ENCODE measurements around the gene CDK18.

The CDK18 gene

GRCh38 chr1:205521686-205522085 lies 17.2 kb downstream of the CDK18 start:
- TF ChIP-seq, protein P1, sequence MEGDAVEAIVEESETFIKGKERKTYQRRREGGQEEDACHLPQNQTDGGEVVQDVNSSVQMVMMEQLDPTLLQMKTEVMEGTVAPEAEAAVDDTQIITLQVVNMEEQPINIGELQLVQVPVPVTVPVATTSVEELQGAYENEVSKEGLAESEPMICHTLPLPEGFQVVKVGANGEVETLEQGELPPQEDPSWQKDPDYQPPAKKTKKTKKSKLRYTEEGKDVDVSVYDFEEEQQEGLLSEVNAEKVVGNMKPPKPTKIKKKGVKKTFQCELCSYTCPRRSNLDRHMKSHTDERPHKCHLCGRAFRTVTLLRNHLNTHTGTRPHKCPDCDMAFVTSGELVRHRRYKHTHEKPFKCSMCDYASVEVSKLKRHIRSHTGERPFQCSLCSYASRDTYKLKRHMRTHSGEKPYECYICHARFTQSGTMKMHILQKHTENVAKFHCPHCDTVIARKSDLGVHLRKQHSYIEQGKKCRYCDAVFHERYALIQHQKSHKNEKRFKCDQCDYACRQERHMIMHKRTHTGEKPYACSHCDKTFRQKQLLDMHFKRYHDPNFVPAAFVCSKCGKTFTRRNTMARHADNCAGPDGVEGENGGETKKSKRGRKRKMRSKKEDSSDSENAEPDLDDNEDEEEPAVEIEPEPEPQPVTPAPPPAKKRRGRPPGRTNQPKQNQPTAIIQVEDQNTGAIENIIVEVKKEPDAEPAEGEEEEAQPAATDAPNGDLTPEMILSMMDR (conservative IDR thresholded peaks at IDR 0.05): no peak

GRCh38 chr1:205522692-205523091 lies 18.2 kb downstream of the CDK18 start:
- no peak overlapping the region for H3K27ac ChIP-seq
- TF ChIP-seq, protein P1 (conservative IDR thresholded peaks at IDR 0.05): no peak

More at GRCh38 chr1:205521686-205522085, 17.2 kb downstream of the CDK18 start:
- H3K27ac ChIP-seq: no peak overlapping the region

GRCh38 chr1:205523261-205523890 lies 18.9 kb downstream of the CDK18 start:
- H3K27ac ChIP-seq: no peak overlapping the region
- TF ChIP-seq, protein P1 (conservative IDR thresholded peaks at IDR 0.05): no peak

DNA sequence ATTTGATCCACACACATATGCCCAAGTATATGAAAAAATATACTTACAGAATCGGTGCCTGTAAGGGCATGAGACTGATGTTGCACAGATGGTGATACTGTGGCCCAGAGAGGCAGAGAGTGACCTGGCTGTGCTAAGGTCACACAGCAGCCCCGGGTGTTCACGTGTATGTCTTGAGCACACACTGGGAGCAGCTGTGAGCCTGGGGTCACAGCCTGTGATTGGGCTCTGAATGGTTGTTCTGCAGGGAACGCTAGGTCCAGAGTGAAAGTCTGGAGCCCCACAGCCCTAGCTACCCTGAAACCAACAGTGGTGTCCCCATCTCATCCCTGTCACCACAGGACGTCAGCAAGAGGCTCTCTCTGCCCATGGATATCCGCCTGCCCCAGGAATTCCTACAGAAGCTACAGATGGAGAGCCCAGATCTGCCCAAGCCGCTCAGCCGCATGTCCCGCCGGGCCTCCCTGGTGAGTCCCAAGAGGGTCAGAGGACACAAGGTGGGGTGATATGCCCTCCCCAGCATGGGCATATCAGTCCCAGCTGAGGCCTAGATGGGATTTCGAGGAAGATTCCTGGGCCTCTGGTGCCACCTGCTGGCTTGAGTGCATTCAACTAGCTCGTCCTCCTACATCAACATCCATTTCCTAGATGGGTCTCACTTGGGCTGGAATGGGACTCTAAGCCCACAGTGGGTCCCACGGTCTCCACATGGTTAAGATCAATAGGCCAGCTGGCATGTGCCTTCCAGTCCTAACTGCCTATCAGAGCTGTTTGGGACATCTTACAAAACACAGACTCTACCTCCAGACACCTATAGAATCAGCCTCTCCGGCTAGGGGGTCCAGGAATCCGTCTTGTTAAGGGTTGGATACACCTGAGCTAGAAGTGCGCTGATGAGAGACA lies 19.7 kb downstream of the CDK18 start:
- H3K27ac ChIP-seq: no peak overlapping the region
- TF ChIP-seq, protein P1 (conservative IDR thresholded peaks at IDR 0.05): peak; percentile 81

- TF ChIP-seq, protein P1 (conservative IDR thresholded peaks at IDR 0.05): no peak
- H3K27ac ChIP-seq: no peak overlapping the region
Measured at GRCh38 chr1:205524794-205525101, 20.3 kb downstream of the CDK18 start.

DNA sequence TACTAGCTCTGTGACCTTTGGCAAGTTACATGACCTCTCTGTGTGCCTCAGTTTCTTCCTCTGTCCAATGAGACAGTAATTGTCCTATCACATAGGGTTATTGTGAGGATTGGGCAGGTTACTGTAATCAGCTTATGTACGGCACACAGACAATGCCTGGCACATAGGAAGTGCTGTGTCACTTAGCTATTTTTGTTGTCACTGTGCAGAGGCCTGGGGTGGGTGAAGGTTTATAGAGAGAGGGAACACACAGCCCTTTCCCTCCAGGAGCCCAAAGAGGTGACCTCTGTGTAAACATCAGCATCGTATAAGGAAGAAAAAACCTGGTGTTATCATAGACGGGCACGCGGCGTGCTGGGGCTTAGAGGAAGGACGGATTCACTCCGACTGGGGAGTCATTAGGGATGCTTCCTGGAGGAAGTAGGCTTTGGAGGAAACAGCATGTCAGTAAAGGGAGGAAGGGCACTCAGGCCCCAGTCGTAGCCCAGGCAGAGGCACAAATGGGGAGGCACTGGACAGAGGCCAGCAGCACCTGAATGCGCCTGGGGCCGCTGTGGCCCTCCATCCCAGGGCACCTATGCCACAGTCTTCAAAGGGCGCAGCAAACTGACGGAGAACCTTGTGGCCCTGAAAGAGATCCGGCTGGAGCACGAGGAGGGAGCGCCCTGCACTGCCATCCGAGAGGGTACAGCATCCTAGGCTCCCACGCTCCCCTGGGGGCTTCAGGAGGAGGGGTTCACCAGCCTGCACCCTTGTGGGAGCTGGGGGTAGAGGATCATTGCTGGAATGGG lies 21.2 kb downstream of the CDK18 start:
- no peak overlapping the region for H3K27ac ChIP-seq
- TF ChIP-seq, protein P1 (conservative IDR thresholded peaks at IDR 0.05): no peak

DNA sequence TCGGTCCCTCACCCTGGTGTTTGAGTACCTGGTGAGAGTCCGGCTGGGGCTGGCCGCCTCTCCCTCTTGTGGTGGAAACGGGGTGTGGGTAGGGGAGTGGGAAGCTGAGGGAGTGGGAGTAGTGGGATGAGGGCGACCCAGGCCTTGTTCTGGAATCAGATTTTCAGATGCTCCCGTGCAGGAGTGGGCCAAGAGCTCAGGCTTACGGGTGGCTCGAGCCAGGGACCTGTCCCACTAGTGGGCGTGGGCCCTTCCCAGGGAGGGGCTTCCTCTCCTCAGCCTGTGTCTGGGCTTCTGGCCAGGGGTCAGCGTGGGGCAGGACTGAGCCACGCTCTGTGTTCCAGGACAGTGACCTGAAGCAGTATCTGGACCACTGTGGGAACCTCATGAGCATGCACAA lies 22.0 kb downstream of the CDK18 start:
- H3K27ac ChIP-seq: no peak overlapping the region
- TF ChIP-seq, protein P1 (conservative IDR thresholded peaks at IDR 0.05): no peak

All from VCaP (cell line).